Mesodermal cell (in vitro differentiated cells): ENCODE results near the gene LRMDA.
A peak's percentile ranks its signal among the peaks of the same experiment; 100 is the strongest.

ENCODE experiments used
- H3K27ac ChIP-seq: 2 replicates; pipeline ENCODE4 v1.7.0; 2013; ENCODE audit warnings: mild to moderate bottlenecking, low read depth, low read length, moderate library complexity; ENCODE audit not compliant: severe bottlenecking
- H3K36me3 ChIP-seq: 2 replicates; pipeline ENCODE4 v1.7.1; 2013; ENCODE audit warnings: mild to moderate bottlenecking, low read length, moderate library complexity; ENCODE audit not compliant: control insufficient read depth, insufficient read depth
- H3K4me1 ChIP-seq: one replicate; pipeline ENCODE4 v1.7.1; 2013; ENCODE audit warnings: mild to moderate bottlenecking, low read length; ENCODE audit not compliant: insufficient read depth, control insufficient read depth, poor library complexity, severe bottlenecking
- H3K4me3 ChIP-seq: 2 replicates; pipeline ENCODE4 v1.7.0; 2013; ENCODE audit warnings: low read length, control low read depth, mild to moderate bottlenecking; ENCODE audit not compliant: insufficient read depth, poor library complexity, severe bottlenecking; ENCODE audit errors: extremely low read depth
- H3K9me3 ChIP-seq: 2 replicates; pipeline ENCODE4 v1.7.1; 2013; ENCODE audit warnings: mild to moderate bottlenecking, low read length, moderate library complexity; ENCODE audit not compliant: control insufficient read depth
- WGBS, 2 experiments: methylation state at CpG; one replicate each; pipeline ENCODE4 v1.1.5; 2013; ENCODE audit warnings: missing lambda C conversion rate in 2 of 2; ENCODE audit not compliant: insufficient coverage in 2 of 2; 5-methylcytosine and 5-hydroxymethylcytosine counted together

LRMDA gene

DNA sequence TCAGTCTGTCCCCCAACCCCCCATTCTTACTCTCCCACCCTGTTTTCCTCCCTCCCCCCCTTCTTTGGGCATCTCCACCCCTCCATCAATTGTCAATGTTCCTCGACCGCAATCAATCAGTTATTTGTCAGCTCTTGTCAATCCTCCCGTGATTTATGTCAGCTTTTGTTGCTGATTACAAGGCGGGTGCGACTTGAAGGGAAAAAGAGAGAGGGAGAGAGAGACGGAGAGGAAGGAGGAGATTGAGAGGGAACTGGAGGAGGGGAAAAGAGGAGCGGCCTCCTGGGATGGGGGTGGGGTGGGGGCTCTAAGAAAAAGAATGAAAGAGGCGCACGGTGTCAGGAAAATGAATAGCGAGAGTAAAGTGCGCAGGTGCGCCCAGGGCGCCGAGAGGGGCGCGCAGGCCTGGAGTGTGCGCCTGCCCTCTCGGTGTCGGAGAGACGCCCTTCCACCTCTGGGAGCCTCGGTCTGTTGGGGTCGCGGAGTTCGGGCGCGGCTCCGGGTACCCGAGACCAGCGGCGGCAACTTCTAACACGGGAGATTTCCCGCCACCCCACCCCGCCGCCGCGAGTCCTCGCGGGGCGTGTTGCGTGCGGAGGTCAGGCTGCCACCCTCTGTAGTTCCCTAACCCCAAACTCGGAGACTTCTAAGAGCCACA lies 28.8 kb upstream of the LRMDA start:
- Histone ChIP-seq H3K4me1 (peaks cover 27% of the 10 kb centered on the region), H3K9me3 (no peaks in the 10 kb centered on the region), H3K4me3 (peak overlapping the region; percentile 85), H3K27ac (peak overlapping the region; percentile 94), H3K36me3 (peaks cover 10% of the 10 kb centered on the region)
- 0 to 1% methylated on average over 39 to 42 of the region's 42 CpGs for WGBS, 2 experiments

DNA sequence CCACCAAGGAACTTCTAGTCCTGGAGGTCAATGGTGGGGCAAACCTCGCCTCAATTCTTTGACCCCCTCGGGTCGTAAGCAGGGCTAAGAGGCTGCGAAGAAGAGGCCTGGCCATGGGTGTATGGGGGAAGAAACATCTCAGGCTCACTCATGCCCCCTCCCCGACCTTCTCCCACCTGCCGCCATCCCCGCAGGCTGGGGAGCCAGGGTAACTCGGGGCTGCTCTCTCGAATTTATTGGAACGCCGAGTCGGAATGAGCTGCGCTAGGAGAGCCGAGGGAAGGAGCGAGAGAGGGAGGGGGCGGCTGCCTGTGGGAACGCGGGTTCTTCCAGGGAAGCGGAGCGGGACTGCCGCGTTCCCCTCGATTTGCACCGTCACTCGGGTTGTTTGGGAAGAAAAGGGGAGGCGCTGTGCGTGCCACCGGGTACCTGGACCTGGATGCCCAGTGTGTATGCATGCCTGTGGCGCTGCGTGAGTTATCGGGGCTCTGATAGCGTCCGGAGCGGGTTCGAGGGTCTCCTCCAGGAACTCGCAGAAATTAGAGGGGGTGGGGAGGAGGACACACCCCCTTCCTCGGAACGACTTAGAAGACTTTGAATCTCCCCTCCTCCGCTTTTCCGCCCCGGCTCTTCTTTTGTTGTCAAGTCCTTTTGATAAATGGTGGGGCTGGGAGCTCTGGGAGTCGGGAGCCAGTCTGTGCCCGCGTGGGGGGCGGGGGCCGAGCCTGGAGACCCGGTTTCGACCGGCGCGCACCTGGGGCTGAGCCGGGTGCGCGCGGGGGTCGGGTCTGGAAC lies 28.1 kb upstream of the LRMDA start:
- peaks cover 10% of the 10 kb centered on the region for H3K36me3 ChIP-seq
- H3K4me1 ChIP-seq = peaks cover 29% of the 10 kb centered on the region
- no peaks in the 10 kb centered on the region for H3K9me3 ChIP-seq
- WGBS, 2 experiments = 0% methylated on average over 32 to 38 of the region's 56 CpGs
- H3K4me3 ChIP-seq = peak overlapping the region; percentile 85
- H3K27ac ChIP-seq = peak overlapping the region; percentile 94

DNA sequence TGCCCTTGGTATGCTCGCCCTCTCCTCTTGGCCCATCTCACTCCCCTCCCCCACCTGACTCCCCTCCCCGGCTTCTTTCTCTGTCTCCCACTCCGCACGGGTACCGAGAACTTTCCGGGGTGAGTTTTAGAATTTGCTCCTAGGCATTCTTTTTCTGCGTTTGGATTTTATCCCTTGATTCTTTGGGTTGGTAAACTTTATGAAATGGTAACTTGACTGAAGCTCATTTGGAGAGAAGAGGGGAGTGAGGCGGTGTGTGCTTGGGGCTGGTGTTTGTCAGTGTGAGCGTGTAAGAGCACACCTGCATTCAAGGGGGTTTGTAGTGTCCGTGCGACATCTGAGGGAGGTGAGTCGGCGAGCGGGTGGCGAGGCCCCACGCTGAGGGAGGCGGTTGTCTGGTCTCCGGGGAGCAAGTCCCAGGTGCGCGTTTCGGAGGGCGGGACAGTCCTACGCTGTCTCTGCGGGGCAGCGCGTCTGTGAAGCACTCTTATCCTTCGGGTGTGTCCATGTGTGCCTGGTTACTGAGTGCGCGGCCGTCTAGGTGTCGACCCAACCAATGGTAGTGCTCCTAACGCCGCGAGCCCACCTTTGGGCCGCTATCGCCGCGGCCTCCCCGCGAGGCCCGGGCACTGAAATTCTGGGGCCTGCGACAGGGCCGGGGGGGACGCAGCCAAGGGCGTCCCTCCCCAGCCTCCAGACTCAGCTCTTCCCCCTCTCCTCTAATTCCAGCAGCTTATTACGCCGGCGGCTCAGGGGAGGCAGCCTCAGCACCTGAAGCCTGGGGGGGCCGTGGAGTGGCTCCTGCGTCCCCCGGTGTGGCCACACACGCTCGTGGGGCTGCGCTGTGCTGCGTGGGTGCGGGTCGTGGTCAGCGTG lies 27.2 kb upstream of the LRMDA start:
- Histone ChIP-seq H3K9me3 (no peaks in the 10 kb centered on the region), H3K27ac (peak overlapping the region; percentile 94), H3K4me3 (peak overlapping the region; percentile 85), H3K4me1 (peaks cover 31% of the 10 kb centered on the region), H3K36me3 (peaks cover 5% of the 10 kb centered on the region)
- WGBS, 2 experiments = 0% methylated on average over 39 to 50 of the region's 58 CpGs

DNA sequence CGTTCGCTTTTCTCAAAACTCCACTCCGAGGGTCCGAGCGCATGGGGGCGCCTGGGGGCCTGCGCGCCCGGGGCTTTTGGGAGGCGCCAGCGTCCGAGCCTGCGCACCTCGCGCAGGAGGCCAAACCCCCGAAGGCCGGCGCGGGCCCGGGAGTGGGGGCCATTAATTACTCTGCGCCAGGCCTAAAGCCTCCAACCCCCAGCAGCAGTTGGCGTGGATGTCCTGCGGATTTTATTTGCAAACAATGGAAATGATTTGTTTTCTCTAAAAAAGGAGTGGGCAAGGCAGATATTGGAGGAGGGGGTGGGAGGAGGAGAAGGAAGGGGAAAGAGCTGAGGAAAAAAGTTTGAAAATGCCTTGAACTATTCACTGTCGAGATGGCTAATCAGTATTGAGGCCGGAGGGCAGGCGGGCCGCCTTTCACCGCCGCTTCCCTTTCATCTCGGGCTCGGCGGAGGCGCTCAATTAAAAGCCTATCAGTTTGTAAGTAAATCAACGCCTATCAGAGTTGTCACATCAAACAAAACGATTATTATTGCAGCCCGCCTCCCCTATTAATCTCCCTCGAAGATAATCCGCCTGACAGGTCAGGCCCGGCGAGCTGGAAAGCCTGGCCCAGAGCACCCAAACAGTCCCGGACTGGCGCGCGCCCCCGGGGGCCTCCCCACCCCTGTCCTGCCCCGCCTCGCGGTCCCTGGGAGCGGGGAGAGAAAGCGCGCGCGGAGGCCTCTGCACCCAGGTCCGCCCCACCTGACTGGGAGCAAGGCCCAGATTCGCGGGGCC lies 26.4 kb upstream of the LRMDA start:
- no peaks in the 10 kb centered on the region for H3K36me3 ChIP-seq
- peak overlapping the region; percentile 94 for H3K27ac ChIP-seq
- H3K4me3 ChIP-seq = peak overlapping the region; percentile 85
- peaks cover 27% of the 10 kb centered on the region for H3K4me1 ChIP-seq
- 0 to 1% methylated on average over 37 to 45 of the region's 56 CpGs for WGBS, 2 experiments
- H3K9me3 ChIP-seq = no peaks in the 10 kb centered on the region

DNA sequence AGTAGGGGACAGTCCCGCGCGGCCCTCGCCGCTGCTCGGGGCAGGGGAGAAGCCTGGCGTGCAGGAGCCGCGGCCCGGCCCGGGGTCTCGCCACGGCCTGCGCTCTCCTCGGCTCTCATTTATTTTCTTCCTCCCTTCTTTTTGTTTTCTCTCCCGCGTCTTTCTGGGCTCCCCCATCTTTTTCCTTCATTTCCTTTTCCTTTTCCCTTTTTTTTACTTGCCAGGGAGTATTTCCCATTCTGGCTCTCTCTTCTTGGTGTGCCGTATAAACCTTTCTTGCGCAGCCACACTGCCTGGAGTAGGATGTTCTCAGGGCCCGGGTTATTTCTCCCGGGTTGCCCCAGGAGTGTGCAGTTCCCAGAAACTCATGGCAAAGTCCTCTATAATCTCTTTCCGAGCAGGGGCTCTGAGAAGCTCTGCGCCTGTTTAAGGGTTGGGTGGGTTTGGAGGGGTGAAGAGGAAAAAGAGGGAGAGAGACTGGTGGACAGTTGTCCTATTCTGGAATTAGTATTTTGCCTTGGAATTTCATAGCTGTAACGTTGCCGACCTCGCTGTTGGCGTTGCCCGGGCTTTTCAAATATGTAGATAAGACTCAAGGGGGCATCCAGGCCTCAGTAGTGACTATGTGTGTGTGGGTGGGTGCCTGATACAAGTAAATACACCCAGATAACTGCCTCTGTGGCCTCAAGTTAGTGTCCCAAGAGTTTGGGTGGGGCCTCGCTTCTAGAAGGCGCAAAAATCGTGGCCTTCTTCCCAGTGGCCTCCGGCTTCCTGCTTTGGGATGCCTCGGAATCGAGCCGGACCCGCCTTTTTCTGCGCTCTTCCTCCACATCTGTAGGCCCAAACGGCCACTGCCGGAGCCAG lies 25.6 kb upstream of the LRMDA start:
- H3K27ac ChIP-seq = no peak overlapping the region
- H3K36me3 ChIP-seq = no peaks in the 10 kb centered on the region
- H3K9me3 ChIP-seq = no peaks in the 10 kb centered on the region
- H3K4me1 ChIP-seq = peaks cover 27% of the 10 kb centered on the region
- peak overlapping the region; percentile 85 for H3K4me3 ChIP-seq
- WGBS, 2 experiments = 3 to 6% methylated on average over 21 to 32 of the region's 39 CpGs

DNA sequence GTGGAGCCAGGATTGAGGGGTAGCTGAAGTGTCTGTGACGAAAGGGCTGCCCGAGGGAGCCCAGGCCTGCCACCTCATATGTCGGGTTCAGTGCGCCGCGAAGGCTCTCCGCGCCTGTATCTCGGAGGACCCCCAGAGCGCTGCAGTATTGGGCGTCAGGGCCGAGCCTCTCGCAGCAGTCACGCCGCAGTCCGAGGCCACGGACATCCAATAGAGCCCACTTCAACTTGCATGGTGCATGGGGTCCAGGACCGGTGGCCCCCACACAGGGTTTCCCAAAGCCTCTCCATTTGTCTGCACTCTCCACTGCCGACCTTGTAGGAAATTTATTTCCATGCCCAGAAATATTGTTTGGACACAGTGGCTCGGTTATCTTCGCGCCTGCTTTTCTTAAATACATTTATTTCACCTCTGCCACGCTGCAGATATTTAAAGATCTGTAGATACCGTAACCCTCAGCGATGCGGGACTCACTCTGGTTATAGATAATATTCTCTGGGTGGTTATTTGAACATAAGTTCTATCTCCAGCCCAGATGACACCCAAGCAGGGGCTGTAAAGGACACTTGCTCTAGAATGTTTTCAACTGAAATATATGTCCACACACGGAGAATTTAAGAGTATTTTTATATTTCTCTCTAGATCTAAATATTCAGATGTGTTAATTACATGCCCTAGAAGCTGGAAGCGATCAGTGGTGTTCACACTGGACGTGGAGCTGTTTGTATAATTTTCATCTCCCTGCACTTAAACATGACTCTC lies 24.8 kb upstream of the LRMDA start:
- WGBS, 2 experiments = 10 to 11% methylated on average over 19 to 21 of the region's 29 CpGs
- no peaks in the 10 kb centered on the region for H3K36me3 ChIP-seq
- no peaks in the 10 kb centered on the region for H3K9me3 ChIP-seq
- peaks cover 27% of the 10 kb centered on the region for H3K4me1 ChIP-seq
- H3K27ac ChIP-seq = no peak overlapping the region
- no peak overlapping the region for H3K4me3 ChIP-seq

DNA sequence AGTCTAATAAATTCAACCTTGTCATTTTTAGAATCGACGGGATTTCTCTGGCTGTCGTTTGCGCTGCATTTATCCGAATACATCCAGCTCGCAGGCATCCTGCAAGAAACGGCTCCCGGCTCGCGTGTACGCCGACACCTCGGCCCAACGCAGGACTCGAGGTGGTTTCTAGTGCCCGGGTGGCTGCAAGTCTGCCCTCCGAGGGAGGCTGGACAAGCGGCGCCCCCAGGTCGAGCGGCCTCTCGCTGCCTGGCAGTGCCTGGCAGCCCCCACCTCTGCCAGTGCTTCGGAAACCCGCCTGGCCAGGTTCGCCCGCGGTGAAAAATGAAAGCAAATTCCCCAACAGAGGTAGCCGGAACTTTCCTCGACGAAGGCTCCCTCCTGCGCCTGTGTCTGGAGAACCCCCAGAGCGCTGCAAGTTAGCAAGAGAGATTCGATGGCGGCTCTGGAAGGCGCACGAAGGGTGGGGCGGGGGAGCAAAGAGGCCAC lies 24.2 kb upstream of the LRMDA start:
- H3K27ac ChIP-seq = no peak overlapping the region
- peak overlapping the region; percentile 10 for H3K4me3 ChIP-seq
- no peaks in the 10 kb centered on the region for H3K9me3 ChIP-seq
- no peaks in the 10 kb centered on the region for H3K36me3 ChIP-seq
- H3K4me1 ChIP-seq = peaks cover 27% of the 10 kb centered on the region
- WGBS, 2 experiments = 4% methylated on average over 25 to 35 of the region's 37 CpGs

DNA sequence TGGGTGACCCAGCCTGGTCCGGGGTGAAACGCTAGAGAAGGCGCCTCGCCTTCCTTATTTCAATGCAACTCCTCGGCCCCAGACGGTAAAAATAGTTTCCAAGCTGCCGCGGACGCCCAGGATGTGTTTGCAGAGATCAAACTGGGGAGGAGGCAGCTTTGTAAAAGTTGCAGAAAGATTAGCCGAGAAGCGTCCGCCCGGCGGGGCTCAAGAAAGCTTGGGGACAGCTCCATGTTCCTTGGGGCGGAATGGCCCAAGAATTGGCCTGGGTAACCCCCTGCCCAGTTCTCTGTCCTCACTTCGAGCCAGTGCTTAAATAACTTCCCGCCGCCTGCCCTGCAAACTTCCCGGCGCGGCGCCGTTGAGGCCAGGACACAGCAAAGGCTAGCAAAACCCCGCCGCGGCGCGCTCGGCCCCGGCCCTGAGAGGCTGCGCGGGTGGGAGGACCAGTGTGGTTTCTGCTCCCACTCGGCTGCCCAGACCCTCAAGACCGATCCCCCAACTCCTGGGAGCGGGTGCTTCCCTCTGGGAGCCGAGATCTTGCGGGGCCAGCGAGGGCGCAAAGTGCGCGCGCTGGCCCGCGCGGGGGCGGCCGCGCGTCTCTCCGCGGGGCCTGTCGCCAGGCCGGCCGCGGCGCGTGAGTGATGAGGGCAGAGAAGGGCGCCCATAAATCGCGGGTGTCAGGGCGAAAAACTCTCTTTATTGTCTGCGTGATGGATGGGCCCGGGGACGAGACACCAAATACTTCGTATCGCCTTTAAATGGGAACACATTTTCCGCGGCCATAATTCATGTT lies 23.5 kb upstream of the LRMDA start:
- Histone ChIP-seq H3K9me3 (no peaks in the 10 kb centered on the region), H3K4me3 (peak overlapping the region; percentile 56), H3K36me3 (no peaks in the 10 kb centered on the region), H3K27ac (no peak overlapping the region), H3K4me1 (peaks cover 27% of the 10 kb centered on the region)
- 2% methylated on average over 42 to 48 of the region's 68 CpGs for WGBS, 2 experiments
